ENCODE data around the gene TMA7.

The TMA7 gene

DNA sequence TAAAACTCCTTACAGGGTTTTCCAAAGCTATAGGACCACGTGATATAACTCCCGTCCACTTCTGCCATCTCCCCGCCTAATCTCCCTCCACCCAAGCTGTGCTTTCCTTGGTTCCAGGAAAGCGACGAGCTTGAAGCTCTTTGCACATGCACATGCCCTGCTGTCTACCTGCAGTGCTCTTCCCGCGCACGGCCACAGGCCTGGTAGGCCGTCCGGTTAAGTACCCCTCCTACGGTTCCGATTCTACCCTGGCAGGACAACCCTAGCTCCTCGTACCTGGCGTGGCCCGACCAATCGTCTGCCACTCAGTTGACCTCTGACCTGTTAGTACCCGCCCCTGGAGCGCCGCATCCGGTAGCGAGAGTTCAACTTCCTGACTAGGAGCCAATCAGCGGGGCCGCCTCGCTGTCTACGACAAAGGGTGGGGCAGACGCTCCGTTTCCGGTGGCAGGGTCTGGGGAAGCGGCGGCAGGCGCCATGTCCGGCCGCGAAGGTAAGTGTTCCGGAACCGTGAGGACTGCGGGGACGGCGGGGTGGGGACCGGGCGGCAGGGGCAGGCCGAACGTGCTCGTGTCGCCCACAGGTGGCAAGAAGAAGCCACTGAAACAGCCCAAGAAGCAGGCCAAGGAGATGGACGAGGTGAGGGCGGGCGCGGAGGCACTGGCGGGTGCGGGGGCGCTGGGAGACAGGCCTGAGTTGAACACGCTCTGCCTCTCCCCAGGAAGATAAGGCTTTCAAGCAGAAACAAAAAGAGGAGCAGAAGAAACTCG, at the start of gene TMA7, which contains the start of gene CCDC51:
TMA7 (plus strand) TSS at position 438 of the 770 bp plus-strand sequence; CDS start at position 478, 40 bp downstream.
CCDC51 (minus strand) TSS at position 300 of the 770 bp plus-strand sequence. CDS start 4,991 bp downstream, outside the sequence.
- intact Hi-C loops (cut with DNase I), result no loop called here
- DNase-seq, result peak; percentile 98 to 100 (median 99)

DNA sequence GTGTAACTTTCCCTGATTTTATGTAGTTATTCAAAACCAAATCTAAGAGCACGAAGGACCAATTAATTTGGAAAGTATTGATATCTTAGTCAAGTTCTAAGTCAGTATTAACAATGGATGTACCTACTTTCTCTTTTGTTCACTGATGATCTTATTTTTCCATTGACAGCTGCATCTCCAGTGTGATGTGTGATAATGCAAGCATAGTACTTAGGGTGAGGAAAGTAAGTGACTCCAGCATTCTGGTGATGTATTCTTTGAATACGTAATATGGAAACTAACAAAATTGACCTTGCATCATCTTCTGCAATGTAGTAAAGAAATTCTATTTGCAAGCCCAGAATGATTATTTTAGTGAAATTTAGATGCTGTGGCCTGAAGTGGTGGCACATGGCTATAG, 45.7 kb upstream of the TMA7 start:
- DNase-seq, result no peak
- intact Hi-C loops (cut with DNase I), result no loop called here

DNA sequence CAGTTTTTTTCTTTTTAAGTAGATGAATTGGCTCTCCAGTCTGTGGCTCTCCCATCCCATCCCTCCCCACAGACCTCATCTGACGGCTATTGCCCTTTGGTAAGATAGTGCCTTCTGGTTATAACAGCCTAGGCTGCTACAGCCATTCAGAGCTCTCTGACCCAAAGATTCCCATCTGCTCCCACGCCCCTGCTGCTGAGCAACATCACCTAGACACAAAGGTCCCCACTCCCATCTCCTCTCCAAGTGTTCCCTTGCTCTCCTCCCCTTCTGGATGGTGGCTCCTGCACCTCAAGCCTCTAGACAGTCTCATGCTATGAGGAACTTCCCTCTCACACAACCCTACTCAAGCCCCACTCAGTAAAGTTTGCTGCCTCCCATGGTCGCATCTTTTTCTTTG, 44.3 kb upstream of the TMA7 start:
- no peak for DNase-seq
- intact Hi-C loops (cut with DNase I), result no loop called here

DNA sequence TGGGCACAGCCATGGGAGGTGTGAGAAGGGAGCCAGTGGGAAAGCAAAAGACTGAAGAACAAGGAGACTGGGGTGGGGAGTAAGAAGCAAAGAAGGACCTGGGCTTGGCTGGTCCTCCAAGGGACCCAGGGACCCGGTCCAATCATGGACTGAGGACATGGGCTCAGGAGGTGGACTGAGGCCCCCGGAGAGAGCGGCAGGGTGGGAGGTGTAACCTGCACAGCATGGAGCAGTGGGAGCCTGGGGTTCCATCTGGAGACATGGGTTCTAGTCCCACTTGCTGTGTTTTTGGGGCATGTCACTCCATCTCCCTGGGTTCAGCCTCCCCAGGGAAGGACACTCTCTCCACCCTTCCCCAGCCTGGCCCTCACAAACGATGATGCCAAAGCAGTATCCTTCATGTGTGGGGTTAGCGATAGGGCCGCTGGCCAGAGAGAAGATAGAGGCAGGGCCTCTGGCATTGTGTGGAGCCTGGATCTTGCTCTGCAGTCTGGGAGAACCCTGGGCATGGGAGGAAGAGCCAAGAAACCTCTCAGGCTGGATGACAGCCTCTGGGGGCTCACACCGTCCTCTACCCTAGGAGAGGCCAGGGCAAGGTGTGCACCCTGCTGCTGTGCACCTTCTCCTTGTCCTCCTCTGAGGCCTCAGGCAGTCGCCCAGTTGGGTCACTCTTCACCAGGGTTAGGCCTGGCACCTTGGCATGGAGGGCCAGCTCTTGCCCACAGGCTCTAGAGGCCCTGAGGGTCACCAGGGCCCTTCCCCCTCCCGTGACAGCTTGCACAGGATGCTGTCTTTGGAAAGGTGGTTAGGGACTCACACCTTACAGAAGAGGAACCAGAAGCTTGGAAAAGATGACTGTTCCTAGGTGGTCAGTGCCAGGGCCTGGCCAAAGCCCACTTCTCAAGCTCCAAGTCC, 42.0 kb upstream of the TMA7 start:
- peak in 5 of 42 donors; percentile 9 to 31 (median 12) for DNase-seq
- intact Hi-C loops (cut with DNase I), result no loop called here

DNA sequence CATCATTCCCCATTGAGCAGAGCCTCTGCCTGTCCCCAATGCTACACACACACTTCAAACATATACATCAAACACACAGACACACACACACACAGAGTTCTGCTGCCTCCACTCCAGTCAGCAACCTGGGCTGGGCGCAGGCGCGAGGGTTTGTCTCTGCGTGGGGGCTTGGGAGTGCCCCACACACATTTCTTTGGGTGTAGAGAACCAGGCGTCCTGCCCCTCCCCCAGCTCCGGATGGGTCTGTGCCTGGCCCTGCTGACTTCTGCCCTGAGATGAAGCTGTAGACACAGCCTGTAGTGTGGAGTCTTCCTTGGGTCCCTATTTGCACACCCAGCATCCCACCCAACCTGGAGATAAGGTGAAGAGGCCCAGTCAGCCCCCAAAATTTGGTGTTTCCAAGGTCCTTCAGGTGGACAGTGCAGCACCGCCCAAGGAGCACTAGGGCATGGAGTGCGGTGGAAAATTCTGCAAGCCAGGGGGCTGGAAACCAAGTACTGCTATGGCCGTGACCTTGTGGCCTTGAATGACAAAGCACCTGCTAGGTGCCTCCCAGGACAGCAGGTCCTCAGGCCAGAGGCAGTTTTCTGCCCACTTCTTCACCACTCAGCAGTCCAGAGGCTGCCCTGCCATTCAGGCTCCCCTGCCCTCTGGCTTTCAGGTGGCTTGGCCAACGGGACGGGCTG, 41.2 kb upstream of the TMA7 start:
- DNase-seq, result peak in 6 of 42 donors; percentile 0 to 39 (median 14)
- intact Hi-C loops (cut with DNase I), result no loop called here

DNA sequence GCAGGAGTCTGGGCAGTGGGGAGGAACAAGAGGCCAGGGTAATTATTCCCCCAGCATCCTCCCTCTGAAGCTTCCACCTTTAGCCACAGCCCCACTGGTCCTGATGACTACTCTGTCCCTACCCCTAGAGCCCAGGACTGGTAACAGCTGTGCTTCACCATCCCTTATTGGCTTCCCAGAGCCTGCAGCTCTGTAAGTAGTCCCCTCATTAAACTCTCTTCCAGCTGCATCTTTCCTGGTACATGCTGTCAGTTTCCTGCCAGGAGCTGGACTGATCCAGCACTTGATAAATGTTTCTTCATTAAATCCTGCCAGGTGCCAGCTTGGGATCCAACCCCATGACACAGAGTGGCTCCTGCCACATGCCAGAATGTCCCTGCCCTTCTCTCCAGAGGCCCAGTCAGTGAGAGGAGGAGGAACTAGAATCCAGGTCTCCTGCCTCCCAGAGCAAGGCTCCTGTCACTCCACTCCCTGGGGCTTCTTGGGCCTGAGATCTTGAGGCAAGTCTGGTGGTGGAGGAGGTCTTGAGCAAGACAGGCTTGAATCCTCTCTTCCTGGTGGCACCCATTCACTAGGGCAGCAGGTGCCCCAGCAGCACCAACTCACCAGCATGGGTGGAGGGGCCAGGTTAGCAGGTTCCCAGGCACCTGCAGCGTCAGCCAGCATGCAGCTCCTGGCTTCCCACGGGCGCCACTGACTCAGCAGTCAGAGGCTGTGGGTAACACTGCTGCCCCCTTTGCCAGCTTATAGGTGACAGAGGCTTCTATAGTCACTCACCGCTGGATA, 40.5 kb upstream of the TMA7 start:
- intact Hi-C loops (cut with DNase I), result loop anchor here (2.0 kb wide), 1 partner anchor 37 kb away; no protein-coding TSS in a partner anchor
- DNase-seq, result peak in 13 of 42 donors; percentile 11 to 46 (median 20)

DNA sequence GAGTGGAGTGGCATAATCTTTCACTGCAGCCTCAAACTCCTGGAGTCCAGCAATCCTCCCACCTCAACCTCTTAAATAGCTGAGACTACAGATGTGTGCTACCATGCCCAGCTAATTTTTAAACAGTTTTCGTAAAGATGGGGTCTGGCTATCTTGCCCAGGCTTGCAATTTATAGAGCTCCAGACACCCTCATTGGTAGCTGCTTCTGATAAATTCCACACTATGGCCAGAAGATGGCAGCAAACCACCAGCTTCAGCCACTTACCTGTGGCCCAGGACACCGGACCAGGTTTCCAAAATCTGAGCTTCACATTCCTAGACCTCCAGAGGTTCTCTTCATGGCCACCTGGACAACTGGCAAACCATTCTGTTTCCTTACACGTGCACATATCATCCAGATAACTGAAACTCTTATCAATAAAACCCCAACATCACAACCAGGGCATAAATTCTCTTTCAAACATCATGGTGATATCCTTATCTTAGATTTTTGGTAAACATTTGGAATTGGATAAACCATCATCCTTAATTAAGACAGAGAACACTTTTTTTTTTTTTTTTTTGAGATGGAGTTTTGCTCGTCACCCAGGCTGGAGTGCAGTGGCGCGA, 39.1 kb upstream of the TMA7 start:
- intact Hi-C loops (cut with DNase I), result loop anchor here (2.0 kb wide), 1 partner anchor 36 kb away; no protein-coding TSS in a partner anchor
- peak in 39 of 42 donors; percentile 38 to 85 (median 65) for DNase-seq

DNA sequence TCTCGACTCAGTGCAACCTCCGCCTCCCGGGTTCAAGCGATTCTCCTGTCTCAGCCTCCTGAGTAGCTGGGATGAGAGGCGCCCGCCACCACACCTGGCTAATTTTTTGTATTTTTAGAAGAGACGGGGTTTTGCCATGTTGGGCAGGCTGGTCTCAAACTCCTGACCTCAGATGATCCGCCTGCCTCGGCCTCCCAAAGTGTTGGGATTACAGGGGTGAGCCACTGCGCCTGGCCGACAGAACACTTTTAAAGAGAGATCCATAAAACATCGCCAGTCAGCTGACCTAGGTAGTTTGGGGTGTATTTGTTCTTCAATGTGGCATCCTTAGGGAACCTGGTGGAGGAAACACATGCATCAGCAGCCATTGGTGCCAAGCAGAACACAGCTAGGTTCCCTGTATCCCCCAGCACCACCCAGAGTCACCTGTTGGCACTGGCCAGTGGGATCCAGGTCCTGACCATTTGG, 38.6 kb upstream of the TMA7 start:
- intact Hi-C loops (cut with DNase I), result loop anchor here (2.0 kb wide), 1 partner anchor 35 kb away; no protein-coding TSS in a partner anchor
- DNase-seq, result peak in 11 of 42 donors; percentile 1 to 39 (median 14)

DNA sequence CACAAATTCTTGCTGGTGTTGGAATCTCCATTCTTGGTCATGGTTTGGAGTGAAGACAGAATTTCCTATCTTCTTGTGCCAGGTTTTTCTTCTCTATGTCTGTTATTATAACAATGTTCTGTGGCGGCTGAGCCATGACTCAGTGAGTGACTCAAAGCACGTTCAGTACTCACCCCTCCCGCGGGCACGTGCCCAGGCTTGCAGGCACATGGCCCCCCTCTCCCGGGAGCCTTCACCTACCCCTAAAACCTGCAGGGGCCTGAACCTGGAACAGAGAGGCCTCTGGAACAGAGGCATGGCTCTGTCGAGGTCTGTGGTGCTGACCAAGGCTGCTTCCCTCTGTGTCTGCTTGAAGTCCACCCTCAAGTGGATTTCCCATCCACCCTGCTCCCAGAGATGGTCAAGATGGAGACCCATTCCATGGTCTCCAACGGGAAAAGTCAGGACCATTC, 37.8 kb upstream of the TMA7 start:
- intact Hi-C loops (cut with DNase I), result no loop called here
- DNase-seq, result peak in 19 of 42 donors; percentile 7 to 72 (median 37)

DNA sequence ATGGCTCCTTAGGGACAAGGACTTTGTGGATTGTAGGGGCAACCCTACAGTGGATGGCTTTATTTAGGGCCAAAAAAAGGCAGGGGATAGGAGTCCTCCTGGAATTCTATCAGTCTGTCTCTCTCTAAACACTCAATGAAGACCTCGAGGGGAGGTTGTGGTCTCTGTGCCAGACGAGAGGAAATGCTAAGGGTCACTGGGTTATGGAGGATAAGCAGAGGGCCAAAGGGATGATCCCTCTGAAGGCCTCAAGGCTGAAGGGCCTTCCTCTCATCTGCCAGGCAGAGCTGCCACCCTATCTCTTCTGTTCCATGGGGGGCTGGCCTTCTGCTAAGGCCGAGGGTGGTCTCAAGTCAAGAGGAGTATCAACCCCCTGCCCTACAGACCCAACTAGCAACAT, 37.1 kb upstream of the TMA7 start:
- intact Hi-C loops (cut with DNase I), result no loop called here
- peak in 2 of 42 donors; percentile 27 to 40 for DNase-seq

DNA sequence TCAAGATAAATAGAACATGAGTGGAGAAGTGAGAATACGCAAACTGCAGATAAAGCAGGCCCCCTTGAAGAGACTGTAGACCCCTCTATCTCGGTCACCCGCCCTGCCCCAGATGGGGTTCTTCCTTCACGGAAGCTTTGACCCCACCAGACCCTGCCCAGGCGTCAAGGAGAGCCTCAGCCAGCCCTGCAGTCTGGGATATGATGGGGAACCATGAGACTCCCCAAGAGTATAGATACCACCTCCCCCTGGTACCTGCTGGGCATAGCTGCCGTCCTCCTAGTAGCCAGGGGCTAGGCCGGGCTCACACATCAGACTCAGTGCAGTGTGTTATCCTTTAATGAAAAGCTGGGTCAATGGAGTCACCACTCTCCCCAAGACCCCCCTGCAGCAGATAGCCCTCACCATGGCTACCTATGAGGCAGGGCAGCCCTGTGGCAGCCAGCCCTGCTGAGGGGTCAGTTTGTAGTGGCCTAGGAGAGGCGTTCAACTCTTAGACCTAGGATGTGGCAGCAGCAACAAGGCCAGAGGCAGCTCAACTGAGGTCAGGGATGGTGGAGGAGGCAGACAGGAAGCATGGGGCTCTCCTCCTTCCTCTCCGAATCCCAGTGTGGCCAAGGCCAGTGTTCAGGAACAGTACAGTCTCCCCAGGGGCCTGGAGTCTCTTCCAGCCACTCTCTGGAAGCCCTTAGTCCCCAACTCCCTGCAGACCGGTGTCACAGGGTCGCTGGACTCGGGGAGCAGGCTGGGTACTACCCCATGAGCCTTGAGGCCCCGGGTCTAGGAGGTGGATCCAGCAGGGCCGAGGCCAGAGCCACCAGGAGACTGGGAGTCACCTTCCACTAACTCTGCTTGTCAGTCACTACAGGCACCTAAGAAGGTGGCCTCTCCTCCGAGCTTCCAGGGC, 36.3 kb upstream of the TMA7 start:
- peak in 11 of 42 donors; percentile 0 to 34 (median 12) for DNase-seq
- intact Hi-C loops (cut with DNase I), result no loop called here

DNA sequence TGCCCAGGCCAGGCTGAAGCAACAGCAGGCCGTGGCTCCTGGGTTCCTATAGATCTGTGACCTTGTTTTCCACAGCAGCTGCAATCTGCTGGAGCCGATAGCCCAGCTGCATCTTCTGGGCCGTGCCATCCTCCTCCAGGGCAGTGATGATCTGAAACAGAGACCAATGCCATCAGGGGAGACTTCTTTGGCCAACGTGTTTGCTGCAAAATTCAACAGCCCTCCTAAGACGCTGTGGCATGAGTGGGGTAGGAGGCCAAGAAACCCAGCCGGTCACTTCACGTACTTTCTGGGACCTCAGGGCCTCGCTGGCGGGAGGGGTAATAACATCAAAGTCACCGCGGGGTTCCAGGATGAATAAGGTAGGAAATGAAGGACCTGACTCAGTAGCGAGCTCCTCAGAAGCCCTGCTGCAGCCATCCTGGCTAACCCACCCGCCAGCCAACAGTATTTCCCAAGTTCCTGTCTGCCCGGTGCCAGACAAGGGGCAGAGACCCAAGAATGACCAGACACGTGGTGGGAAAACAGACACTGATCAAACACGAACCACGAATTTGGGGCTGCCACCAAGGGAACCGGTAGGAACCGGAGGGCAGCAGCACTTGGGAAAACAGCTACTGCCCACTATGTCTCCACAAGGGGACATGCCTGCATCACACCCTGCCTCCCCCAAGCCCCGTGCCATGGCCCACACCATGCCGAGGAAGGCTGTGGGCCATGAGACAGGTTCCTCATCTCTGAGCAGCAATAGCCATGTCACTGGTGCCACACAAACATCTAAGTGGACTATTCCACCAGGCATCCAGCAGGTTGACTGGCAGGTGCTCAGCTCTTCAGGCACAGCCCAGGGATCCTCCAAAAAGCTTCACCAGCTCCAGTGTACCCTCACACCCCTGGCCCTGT, 35.4 kb upstream of the TMA7 start:
- DNase-seq, result peak in 19 of 42 donors; percentile 5 to 61 (median 23)
- intact Hi-C loops (cut with DNase I), result no loop called here

DNA sequence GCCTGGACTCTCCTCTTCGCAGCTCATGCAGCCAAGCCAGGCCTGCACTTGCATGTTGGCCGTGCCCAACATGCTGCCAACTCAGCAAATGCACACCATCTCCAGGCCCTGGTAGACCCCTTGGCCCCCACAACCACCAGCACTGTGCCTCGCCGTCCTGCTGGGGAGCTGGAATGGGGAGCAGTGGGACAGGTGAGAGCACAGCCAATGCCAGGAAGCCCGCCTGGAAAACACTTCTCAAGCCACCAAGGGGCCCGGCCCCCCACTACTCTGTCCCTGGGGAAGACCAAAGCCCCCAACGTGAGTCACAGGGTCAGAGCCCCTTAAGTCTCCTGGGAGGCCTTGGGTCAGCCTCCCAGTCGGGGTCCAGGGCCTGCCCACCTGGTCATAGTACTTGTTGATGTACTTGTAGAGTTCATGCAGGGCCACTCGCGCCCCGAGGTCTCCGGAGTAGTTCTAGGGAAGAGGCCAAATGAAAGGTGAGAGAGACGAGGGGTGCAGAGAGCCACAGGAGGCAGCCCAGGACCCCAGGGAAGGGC, 34.6 kb upstream of the TMA7 start:
- intact Hi-C loops (cut with DNase I), result no loop called here
- DNase-seq, result peak in 17 of 42 donors; percentile 1 to 43 (median 15)

DNA sequence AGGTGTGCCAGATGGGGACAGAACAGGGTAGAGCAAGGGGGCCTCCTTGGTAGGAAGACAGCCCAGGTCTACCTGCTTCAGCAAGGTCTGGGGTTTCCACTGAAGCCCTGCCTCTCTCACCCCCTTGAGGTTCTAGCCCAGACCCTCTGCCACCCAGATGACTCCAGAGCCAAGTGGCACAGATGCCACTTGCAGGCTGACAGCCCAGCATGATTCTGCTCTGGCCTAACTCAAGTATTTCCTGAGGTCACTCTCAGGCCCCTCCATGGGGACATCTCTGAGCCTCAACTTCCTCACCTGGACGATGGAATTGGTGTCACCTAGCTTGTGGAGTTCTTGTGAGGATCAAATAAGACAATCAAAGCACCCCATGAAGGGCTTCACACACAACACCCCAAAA, 34.1 kb upstream of the TMA7 start:
- intact Hi-C loops (cut with DNase I), result no loop called here
- peak in 7 of 42 donors; percentile 7 to 33 (median 16) for DNase-seq
